Lower leg skin (tissue), 3 donors: ENCODE measurements around the gene SOCS7.

Experiments used
- CTCF ChIP-seq, 3 donors: fragments of 450-650 bp; IDR thresholded peaks; one replicate each; pipeline ENCODE4 v1.5.1; 2016; ENCODE audit warnings: antibody characterized with exemption in 3 of 3, mild to moderate bottlenecking in 3 of 3, moderate library complexity in 2 of 3
- POLR2A ChIP-seq, 2 donors: fragments of 450-650 bp; IDR thresholded peaks; one replicate each; pipeline ENCODE4 v1.6.1; 2016 to 2017; ENCODE audit warnings: antibody characterized with exemption in 2 of 2, mild to moderate bottlenecking in 1 of 2, moderate library complexity in 1 of 2

GRCh38 chr17:38417210-38417951 lies 65.7 kb downstream of the SOCS7 start:
- no peak for TF ChIP-seq CTCF (IDR thresholded peaks at IDR 0.05)
- TF ChIP-seq POLR2A (IDR thresholded peaks at IDR 0.05), result no peak
